A673 (cell line): Measurements from ENCODE around the gene LRP4.

Experiments
- CTCF ChIP-seq: fragments of 300-800, 200-600 bp; sonication (generic); conservative IDR thresholded peaks from 2 replicates; pipeline ENCODE4 v1.5.1; 2017; ENCODE audit warnings: low read depth, mild to moderate bottlenecking, antibody characterized with exemption, low read length, moderate library complexity, mixed read lengths
- EZH2 ChIP-seq: fragments of 200-600 bp; sonication (generic); IDR thresholded peaks from 2 replicates; pipeline ENCODE4 v1.6.1; 2017; ENCODE audit warnings: borderline replicate concordance, low read depth, mild to moderate bottlenecking, mixed read lengths, antibody characterized with exemption, low read length; ENCODE audit not compliant: poor library complexity, severe bottlenecking

GRCh38 chr11:46894961-46895360, 23.4 kb downstream of the LRP4 start:
- no peak for TF ChIP-seq CTCF
- no peak for TF ChIP-seq EZH2
